Measurements from ENCODE around the gene LMLN.
"Not testable (repeated sequence)": the region's sequence is repeated elsewhere in the genome, so short reads cannot be mapped to it uniquely, and the experiment has no call there.

LMLN gene

GRCh38 chr3:197956626-197956988, 3.4 kb upstream of the LMLN start:
- in situ Hi-C loops (cut with MboI; ENCODE audit: low sequenced_read_pairs): no loop called here

- in situ Hi-C loops (cut with MboI; ENCODE audit: low sequenced_read_pairs): no loop called here
These were observed 2.3 kb upstream of the LMLN start for GRCh38 chr3:197957790-197958133.

- in situ Hi-C loops (cut with MboI; ENCODE audit: low sequenced_read_pairs): no loop called here
These were observed 1.7 kb upstream of the LMLN start for GRCh38 chr3:197958346-197958745.

GRCh38 chr3:197958848-197959247, 1.2 kb upstream of the LMLN start:
- in situ Hi-C loops (cut with MboI; ENCODE audit: low sequenced_read_pairs): not testable (repeated sequence)

GRCh38 chr3:197959500-197959890, 522 bp upstream of the LMLN start:
- in situ Hi-C loops (cut with MboI; ENCODE audit: low sequenced_read_pairs): no loop called here

DNA sequence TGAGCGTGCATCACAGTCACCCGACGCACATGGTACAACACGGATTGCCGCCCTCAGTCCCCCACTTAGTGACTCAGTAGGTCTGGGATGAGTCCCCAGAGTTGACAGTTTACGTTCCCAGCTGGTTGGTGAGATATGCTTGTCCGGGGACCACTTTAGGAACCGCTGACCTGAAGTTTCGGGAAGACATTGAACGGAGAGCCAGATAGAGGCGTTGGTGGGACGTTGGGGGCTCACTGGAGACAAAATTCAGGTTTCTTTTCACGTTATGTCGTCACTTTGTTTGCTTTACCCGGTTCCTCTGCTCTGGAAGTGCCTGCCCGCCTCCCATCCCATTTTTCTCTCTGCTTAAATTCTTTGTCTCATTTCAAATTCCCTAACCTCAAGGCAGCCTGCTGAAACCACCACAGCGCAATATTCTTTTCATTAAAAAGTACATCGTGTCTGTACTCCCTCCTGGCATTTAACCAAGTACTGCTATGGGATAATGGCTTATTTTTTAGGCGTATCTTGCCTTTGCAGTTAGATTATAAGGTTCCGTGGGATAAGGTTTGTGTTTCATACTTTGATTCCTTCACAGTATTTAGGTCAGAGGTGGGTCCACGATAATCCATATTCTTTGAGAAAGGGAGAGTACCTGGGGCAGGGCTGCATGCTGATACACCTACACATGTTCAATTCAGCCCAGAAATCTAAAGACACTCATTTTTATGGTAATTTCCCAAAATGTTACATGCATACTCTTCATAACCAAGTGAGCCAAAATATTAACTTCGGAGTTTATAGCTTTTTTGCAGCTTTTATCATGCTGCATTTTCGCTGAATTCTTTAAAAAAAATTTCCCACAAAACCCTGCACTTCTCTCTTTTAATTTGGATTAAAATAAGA, 921 bp downstream of the LMLN start:
- in situ Hi-C loops (cut with MboI; ENCODE audit: low sequenced_read_pairs): no loop called here

GRCh38 chr3:197961582-197961945, 1.5 kb downstream of the LMLN start:
- in situ Hi-C loops (cut with MboI; ENCODE audit: low sequenced_read_pairs): no loop called here

DNA sequence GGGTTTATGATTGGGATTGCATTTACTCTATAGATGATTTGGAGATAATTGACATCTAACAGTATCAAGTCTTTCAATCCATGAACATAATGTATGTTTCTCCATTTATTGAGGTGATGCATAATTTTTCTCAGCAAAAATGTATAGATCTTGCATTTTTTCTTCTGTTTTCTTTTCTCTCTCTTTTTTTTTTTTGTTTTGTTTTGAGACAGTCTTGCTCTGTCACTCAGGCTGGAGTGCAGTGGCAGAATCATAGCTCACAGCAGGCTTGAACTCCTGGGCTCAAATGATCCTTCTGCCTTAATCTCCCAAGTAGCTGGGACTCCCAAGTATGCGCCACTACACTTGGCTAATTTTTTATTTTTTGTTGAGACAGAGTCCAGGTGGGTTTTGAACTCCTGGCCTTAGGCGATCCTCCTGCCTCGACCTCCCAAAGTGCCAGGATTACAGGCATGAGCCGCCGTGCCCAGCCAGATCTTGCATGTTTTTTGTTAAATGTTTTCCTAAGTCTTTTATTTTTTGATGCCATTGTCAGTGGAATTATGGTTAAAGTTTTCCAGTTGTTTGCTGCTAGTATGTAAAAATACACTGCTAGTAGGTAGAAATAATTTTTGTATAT, 3.1 kb downstream of the LMLN start:
- in situ Hi-C loops (cut with MboI; ENCODE audit: low sequenced_read_pairs): no loop called here

- in situ Hi-C loops (cut with MboI; ENCODE audit: low sequenced_read_pairs): not testable (repeated sequence)
These were observed 7.4 kb downstream of the LMLN start for GRCh38 chr3:197967337-197967989.

DNA sequence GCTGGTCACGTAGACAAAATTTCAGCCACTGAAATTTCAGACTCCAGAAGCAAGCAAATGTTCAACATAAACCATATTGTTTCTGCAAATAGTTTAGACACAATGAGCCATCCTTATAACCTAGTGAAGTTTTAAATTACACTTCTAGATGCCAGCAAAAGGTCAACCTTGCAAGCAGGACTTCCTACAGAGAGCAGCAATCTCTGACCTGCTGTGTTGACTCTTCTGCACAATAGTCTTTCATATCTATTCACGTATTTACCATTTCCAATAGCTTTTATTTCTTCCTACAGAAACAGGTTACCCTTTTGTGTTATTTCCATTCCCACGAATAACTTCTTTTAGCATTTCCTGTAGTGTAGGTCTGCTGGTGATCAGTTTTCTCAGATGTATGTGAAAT, 10.6 kb downstream of the LMLN start:
- in situ Hi-C loops (cut with MboI; ENCODE audit: low sequenced_read_pairs): no loop called here

DNA sequence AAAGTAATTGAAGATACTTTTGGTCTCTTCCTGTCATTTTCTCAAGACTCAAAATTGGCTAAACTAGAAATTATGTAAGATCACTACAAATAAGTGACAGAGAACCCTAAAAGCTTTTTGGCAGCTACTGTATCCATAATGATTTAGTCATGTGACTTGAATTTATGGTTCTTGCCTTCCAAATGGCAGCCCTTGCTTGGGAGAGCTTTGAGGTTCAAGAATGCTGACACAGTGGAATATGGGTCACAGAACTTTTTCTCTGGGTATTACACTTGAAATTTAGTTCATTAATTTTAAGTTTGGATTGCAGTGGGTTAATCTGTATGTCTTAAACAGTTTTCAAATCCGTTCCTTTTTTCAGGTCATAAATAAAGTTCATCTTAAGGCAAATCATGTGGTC, 14.0 kb downstream of the LMLN start:
- in situ Hi-C loops (cut with MboI; ENCODE audit: low sequenced_read_pairs): no loop called here

DNA sequence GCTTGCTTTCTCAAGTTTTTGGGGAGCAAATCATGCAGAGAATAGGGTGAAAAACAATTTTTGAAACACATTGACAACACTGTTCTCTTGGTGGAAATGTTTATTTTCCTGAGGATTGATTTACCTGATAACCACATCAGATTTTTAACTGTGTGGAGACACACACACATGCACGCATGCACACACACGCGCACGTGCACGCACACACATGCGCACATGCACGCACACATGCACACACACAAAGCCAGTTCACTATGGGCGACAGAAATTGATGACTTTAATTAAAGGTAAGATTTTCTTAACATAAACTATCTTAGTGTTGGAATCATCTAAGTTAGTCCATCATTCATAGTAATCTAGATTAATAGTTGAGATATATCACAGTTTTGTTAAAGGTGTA, 15.3 kb downstream of the LMLN start:
- in situ Hi-C loops (cut with MboI; ENCODE audit: low sequenced_read_pairs): no loop called here

DNA sequence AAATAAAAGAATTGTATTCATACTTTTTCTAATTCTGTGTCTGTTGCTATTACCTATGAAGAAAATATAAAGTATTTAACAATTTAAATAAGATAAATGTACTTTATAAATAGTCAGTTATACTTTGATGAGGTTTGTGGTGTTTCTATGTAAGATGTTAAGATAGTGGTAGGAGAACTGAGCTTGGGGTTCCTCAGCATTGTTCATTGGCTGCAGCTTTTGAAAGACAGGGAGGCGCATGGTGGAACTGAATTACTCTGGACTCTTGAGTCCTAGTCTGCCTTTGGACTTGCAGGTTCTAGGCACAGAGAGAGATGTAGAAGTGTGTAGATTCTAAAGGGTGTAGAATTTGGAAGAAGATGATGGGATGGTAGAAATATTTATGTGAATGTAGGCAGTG, 23.1 kb downstream of the LMLN start:
- in situ Hi-C loops (cut with MboI; ENCODE audit: low sequenced_read_pairs): no loop called here

GRCh38 chr3:197989651-197990050, 29.6 kb downstream of the LMLN start:
- in situ Hi-C loops (cut with MboI; ENCODE audit: low sequenced_read_pairs): no loop called here

- in situ Hi-C loops (cut with MboI; ENCODE audit: low sequenced_read_pairs): no loop called here
These were observed 34.7 kb downstream of the LMLN start for GRCh38 chr3:197994736-197995135.

DNA sequence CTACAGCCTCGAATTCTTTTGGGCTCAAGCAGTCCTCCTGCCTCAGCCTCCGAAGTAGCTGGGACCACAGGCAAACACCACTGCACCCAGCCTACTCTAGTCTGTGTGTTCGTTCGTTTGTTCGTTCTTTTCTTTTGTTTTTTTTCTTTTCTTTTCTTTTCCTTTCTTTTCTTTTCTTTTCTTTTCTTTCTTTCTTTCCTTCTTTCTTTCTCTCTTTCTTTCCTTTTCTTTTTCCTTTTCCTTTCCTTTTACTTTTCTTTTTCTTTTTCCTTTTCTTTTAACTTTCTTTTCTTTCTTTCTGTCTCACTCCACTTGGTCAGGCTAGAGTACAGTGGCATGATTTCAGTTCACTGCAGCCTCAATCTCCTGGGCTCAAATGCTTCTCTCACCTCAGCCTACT, 36.8 kb downstream of the LMLN start:
- in situ Hi-C loops (cut with MboI; ENCODE audit: low sequenced_read_pairs): no loop called here

DNA sequence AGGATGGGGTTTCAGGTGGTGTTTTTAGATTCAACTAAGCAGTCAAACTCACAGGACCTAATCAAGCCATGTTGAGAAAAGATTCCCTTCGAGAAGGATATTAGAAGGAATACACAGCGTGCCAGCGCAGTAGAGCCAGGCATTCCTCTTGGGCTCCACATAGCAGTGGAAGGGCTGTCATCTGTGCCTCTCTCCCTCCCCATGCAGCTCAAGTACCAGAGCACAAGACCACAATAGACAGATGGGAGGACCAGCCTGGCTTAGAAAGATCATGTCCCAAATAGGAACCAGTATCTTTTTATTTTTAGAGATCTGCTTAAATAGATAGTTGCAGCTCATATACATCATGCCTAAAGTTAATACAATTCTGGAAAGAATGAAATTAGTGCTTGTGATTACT, 37.9 kb downstream of the LMLN start:
- in situ Hi-C loops (cut with MboI; ENCODE audit: low sequenced_read_pairs): no loop called here

DNA sequence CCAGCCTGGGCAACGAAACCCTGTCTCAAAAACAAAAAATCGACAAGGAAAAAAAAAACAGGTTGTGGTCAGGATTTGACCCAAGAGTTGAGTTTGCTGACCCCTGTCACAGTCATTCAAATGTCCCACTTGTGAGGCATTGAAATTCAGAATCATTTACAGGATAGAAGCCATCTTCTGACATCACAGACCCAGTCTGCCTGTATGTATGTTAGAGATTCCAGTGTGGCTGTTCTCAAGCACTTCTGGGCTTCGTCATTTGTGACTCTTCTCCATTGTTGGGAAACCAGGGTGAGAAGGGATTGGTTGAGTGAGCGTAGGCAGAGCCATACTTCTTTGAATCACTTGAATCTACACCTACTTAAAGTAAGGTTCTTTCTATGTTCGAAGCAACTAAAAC, 57.1 kb downstream of the LMLN start:
- in situ Hi-C loops (cut with MboI; ENCODE audit: low sequenced_read_pairs): no loop called here

DNA sequence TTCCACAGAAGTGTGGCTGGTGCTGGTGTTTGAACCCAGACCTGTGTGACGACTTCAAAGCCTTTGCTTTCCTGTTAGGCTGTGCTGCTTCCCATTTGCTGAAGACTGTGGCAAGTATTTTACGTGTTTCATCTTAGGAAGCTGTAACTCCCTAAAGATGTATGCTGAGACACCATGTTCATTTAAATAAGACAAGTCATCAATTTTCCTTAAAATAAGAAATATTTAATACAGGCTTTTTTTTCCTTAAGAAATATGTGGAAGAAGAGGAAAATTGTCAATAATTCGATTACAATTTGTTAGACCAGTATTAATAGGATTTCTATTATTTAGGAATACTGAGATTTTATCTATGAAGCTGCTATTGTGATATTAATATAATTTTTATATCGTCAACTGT, 58.4 kb downstream of the LMLN start:
- in situ Hi-C loops (cut with MboI; ENCODE audit: low sequenced_read_pairs): no loop called here

DNA sequence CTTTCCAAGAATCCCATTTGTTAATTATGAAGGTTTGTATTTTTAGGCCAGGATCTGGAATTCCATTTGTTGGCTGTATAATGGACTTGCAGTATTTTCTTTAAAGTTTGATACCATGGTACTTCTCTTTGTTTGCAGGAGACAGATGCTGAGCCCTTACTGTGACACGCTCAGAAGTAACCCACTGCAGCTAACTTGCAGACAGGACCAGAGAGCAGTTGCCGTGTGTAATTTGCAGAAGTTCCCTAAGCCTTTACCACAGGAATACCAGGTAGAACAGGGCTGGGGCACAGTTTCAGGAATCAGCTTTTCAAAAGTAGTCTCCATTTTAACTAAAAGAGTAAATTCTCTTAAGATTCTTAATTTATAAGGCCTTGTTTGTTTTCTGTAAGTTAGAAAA, 59.1 kb downstream of the LMLN start:
- in situ Hi-C loops (cut with MboI; ENCODE audit: low sequenced_read_pairs): no loop called here

DNA sequence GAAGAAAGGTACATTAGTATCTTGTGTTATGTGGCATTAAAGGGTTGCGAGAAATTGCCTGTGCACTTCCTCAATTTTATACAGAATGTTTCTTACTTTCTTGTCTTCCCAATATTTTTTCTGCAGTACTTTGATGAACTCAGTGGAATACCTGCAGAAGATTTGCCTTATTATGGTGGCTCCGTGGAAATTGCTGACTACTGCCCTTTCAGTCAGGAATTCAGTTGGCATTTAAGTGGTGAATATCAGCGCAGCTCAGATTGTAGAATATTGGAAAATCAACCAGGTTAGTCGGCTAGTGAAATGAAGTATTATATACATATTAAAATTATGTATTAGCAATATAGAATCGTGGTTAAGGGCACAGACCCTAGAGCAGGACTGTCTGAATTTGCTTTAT, 61.3 kb downstream of the LMLN start:
- in situ Hi-C loops (cut with MboI; ENCODE audit: low sequenced_read_pairs): no loop called here

- in situ Hi-C loops (cut with MboI; ENCODE audit: low sequenced_read_pairs): no loop called here
These were observed 62.6 kb downstream of the LMLN start for GRCh38 chr3:198022604-198023003.
